HCT116 (cell line): Measurements from ENCODE around the gene SPRYD7. TPM values are rescaled to one million over a fixed set of nuclear protein-coding genes. Genes with fewer than 3 reads are reported as not detected.

Experiments
- ATAC-seq: fragments of 200-7000 bp; cut with Tn5 transposase; 2 replicates; pipeline ENCODE4 v1.9.1; 2020; ENCODE audit warnings: mild to moderate bottlenecking, moderate library complexity
- BruUV-seq: library from RNA; stranded (reverse); fragments of 400-500 nt; replicated peaks from 2 replicates; lab custom pipeline; 2021; lab: Mats Ljungman, UMichigan
- CTCF ChIA-PET: fragments of 300-600 bp; sonication (Branson Sonifier 250); formaldehyde crosslinking; loops from one replicate; lab custom pipeline; 2021; ENCODE audit warnings: antibody characterized with exemption; lab: Charles Lee
- POLR2A ChIA-PET: fragments of 300-600, 350-600 bp; sonication (Branson Sonifier 250); formaldehyde crosslinking; loops from one replicate; lab custom pipeline; 2021; ENCODE audit warnings: antibody characterized with exemption; lab: Charles Lee
- RAD21 ChIA-PET, 2 experiments: fragments of 300-600 bp; sonication (Branson Sonifier 250); formaldehyde crosslinking; loops; one replicate each; lab custom pipeline; 2023; ENCODE audit warnings: low total read pairs in 2 of 2; ENCODE audit not compliant: uncharacterized antibody in 2 of 2, unreplicated experiment in 2 of 2, low non-redundant PET in 1 of 2; lab: Charles Lee
- DNase-seq: peaks from one replicate; pipeline ENCODE4 v3.0.0-alpha.2; 2010; ENCODE audit warnings: low read depth, low spot score
- H2AFZ ChIP-seq: fragments of 200-600 bp; shearing (Covaris generic), sonication (generic); 2 replicates; pipeline ENCODE4 v1.6.1; 2017; ENCODE audit warnings: low read depth, mixed run types, mixed read lengths, antibody characterized with exemption, low read length; ENCODE audit not compliant: poor library complexity, severe bottlenecking
- H3K27ac ChIP-seq: 2 replicates; pipeline ENCODE4 v1.5.1; 2012; ENCODE audit warnings: low read depth, low read length
- H3K27me3 ChIP-seq: fragments of 200-600 bp; sonication (generic); 2 replicates; pipeline ENCODE4 v1.6.1; 2016; ENCODE audit warnings: mixed run types, low read length, mixed read lengths; ENCODE audit not compliant: insufficient read depth
- H3K36me3 ChIP-seq, 2 experiments: fragments of 200-500 bp in 1 of 2; fragments of 200-600 bp in 1 of 2; sonication (Bioruptor generic) in 1 of 2; sonication (generic) in 1 of 2; 2 replicates each; pipeline versions ENCODE4 v1.5.1 to v1.6.1; 2014 to 2016; ENCODE audit warnings: low read length in 2 of 2, inconsistent platforms in 1 of 2, mixed read lengths in 1 of 2, mixed run types in 1 of 2; ENCODE audit not compliant: insufficient read depth in 2 of 2, control insufficient read depth in 1 of 2
- H3K4me1 ChIP-seq, 2 experiments: fragments of 200-600 bp in 1 of 2; sonication (generic) in 1 of 2; 2 replicates each; pipeline versions ENCODE4 v1.5.1 to v1.6.1; 2012 to 2017; ENCODE audit warnings: low read length in 2 of 2, inconsistent platforms in 1 of 2, mild to moderate bottlenecking in 1 of 2, mixed read lengths in 1 of 2, mixed run types in 1 of 2, moderate library complexity in 1 of 2; ENCODE audit not compliant: insufficient read depth in 2 of 2, control insufficient read depth in 1 of 2
- H3K4me2 ChIP-seq: fragments of 200-600 bp; sonication (generic); 2 replicates; pipeline ENCODE4 v1.6.1; 2017; ENCODE audit warnings: mixed run types, low read length, mixed read lengths
- H3K4me3 ChIP-seq, 2 experiments: fragments of 200-600 bp in 1 of 2; sonication (generic) in 1 of 2; replicated peaks in 1 of 2; 2 replicates each; pipeline ENCODE4 v1.5.1; 2011 to 2016; ENCODE audit warnings: low read length in 2 of 2, control low read depth in 1 of 2, low read depth in 1 of 2, mild to moderate bottlenecking in 1 of 2, mixed read lengths in 1 of 2, mixed run types in 1 of 2
- H3K79me2 ChIP-seq: fragments of 200-600 bp; sonication (generic); 2 replicates; pipeline ENCODE4 v1.6.1; 2017; ENCODE audit warnings: mild to moderate bottlenecking, mixed run types, low read length, moderate library complexity, mixed read lengths; ENCODE audit not compliant: insufficient read depth
- H3K9ac ChIP-seq: fragments of 200-600 bp; sonication (generic); 2 replicates; pipeline ENCODE4 v1.6.1; 2016; ENCODE audit warnings: low read length, mixed read lengths
- H3K9me2 ChIP-seq: fragments of 200-600 bp; sonication (generic), shearing (Covaris generic); 2 replicates; pipeline ENCODE4 v1.6.1; 2017; ENCODE audit warnings: mixed run types, mild to moderate bottlenecking, moderate library complexity; ENCODE audit not compliant: insufficient read depth
- H3K9me3 ChIP-seq, 2 experiments: fragments of 200-500 bp in 1 of 2; fragments of 200-600 bp in 1 of 2; sonication (Bioruptor generic) in 1 of 2; sonication (generic) in 1 of 2; 2 replicates each; pipeline ENCODE4 v1.6.1; 2014 to 2017; ENCODE audit warnings: low read length in 2 of 2, mixed read lengths in 2 of 2, inconsistent platforms in 1 of 2, low read depth in 1 of 2, mild to moderate bottlenecking in 1 of 2, mixed run types in 1 of 2, moderate library complexity in 1 of 2; ENCODE audit not compliant: control insufficient read depth in 1 of 2, insufficient read depth in 1 of 2
- H4K20me1 ChIP-seq: fragments of 200-600 bp; sonication (generic), shearing (Covaris generic); 2 replicates; pipeline ENCODE4 v1.6.1; 2017; ENCODE audit warnings: mixed run types, mild to moderate bottlenecking, moderate library complexity; ENCODE audit not compliant: insufficient read depth
- CBX3 ChIP-seq: IDR thresholded peaks from 2 replicates; pipeline ENCODE4 v1.6.1; 2012; ENCODE audit warnings: low read depth
- EGR1 ChIP-seq: IDR thresholded peaks from 2 replicates; pipeline ENCODE4 v1.6.1; 2012; ENCODE audit warnings: low read depth
- ELF1 ChIP-seq: IDR thresholded peaks from 2 replicates; pipeline ENCODE4 v1.6.1; 2012; ENCODE audit warnings: low read depth, borderline replicate concordance
- EZH2 ChIP-seq: fragments of 200-600 bp; sonication (generic); IDR thresholded peaks from 2 replicates; pipeline ENCODE4 v1.6.1; 2017; ENCODE audit warnings: antibody characterized with exemption, mixed run types
- FOSL1 ChIP-seq: IDR thresholded peaks from 2 replicates; pipeline ENCODE4 v1.6.1; 2012; ENCODE audit warnings: low read depth
- POLR2A ChIP-seq: IDR thresholded peaks from 2 replicates; pipeline ENCODE4 v1.7.0; 2011; ENCODE audit warnings: borderline replicate concordance; ENCODE audit not compliant: insufficient read depth, insufficient read length; ENCODE audit errors: extremely low read depth
- RAD21 ChIP-seq: IDR thresholded peaks from 2 replicates; pipeline ENCODE4 v1.6.1; 2012; ENCODE audit warnings: low read depth, mild to moderate bottlenecking
- SIN3A ChIP-seq: IDR thresholded peaks from 2 replicates; pipeline ENCODE4 v1.6.1; 2012; ENCODE audit warnings: low read depth
- SP1 ChIP-seq: IDR thresholded peaks from 2 replicates; pipeline ENCODE4 v1.6.1; 2012; ENCODE audit warnings: low read depth
- YY1 ChIP-seq: IDR thresholded peaks from 2 replicates; pipeline ENCODE4 v1.6.1; 2011; ENCODE audit warnings: low read length, low read depth, moderate library complexity, mild to moderate bottlenecking; ENCODE audit not compliant: insufficient replicate concordance; ENCODE audit errors: extremely low read depth
- ZBTB33 ChIP-seq: IDR thresholded peaks from 2 replicates; pipeline ENCODE4 v1.6.1; 2011; ENCODE audit warnings: mild to moderate bottlenecking, low read length, moderate library complexity; ENCODE audit not compliant: insufficient replicate concordance; ENCODE audit errors: extremely low read depth
- ZFX ChIP-seq: fragments of 450-650 bp; IDR thresholded peaks from 2 replicates; pipeline ENCODE4 v1.6.1; 2017
- ZNF274 ChIP-seq: fragments of 200-500 bp; sonication (Bioruptor generic); IDR thresholded peaks from 2 replicates; pipeline ENCODE4 v1.6.1; 2014; ENCODE audit warnings: mild to moderate bottlenecking, low read depth, low read length, inconsistent platforms
- intact Hi-C: fragments of 100-400 bp; cut with micrococcal nuclease; formaldehyde crosslinking; loops from 2 replicates; pipeline ENCODE4 v1.10.0; 2022
- total RNA-seq: library from RNA; stranded (reverse); gene quantifications from one replicate; pipeline ENCODE4 v1.2.1, GENCODE V29; 2021; ENCODE audit not compliant: unreplicated experiment

The SPRYD7 gene
- total RNA-seq, 1 experiment from 2014 or later, result 11.3 TPM

- Histone ChIP-seq H3K79me2 (peaks cover 18% of the 10 kb centered on the region), H3K9me3 (no peaks in the 10 kb centered on the region), H3K4me1 (peaks cover 0 to 16% of the 10 kb centered on the region in 2 experiments; a peak in 2 of 4 replicates), H3K4me2 (peak overlapping the region; percentile 97), H3K27me3 (no peaks in the 10 kb centered on the region), H3K9me2 (no peaks in the 10 kb centered on the region), H3K27ac (peak overlapping the region; percentile 80), H4K20me1 (no peaks in the 10 kb centered on the region), H3K9ac (peak overlapping the region; percentile 69), H2AFZ (no peak overlapping the region), H3K36me3 (no peaks in the 10 kb centered on the region), H3K4me3 (peak overlapping the region; percentile 72 to 79)
- TF ChIP-seq ZFX, result no peak
- no peak for TF ChIP-seq YY1
- no peak for TF ChIP-seq ELF1
- no peak for TF ChIP-seq RAD21
- peak; percentile 30 for TF ChIP-seq SIN3A
- TF ChIP-seq CBX3, result 0 out of 2 replicates have a peak, but pooled peaks have one; percentile 27
- TF ChIP-seq EGR1, result peak; percentile 37; the same call in 1 of the 2 replicates
- BruUV-seq, result no TSS peak
- POLR2A ChIA-PET, result interaction anchor here (0.6 kb wide), 1 partner anchor 26 kb away, joined by 4 read pairs; no protein-coding TSS in a partner anchor
- peak; percentile 66 for DNase-seq
- CTCF ChIA-PET, result interaction anchor here (0.7 to 1.5 kb wide), 12 partner anchors 8 to 977 kb away, joined by 3 to 15 read pairs (median 4); partner anchors contain the start of gene TRIM13
- peak; percentile 75 for ATAC-seq
- intact Hi-C loops, result loop anchor here (10.0 kb wide), 1 partner anchor 241 kb away; the partner anchor contains the start of gene EBPL
- RAD21 ChIA-PET, result interaction anchor here in 1 of 2 experiments (0.7 to 0.9 kb wide), 2 partner anchors 265 to 1425 kb away, joined by 4 to 5 read pairs; no protein-coding TSS in a partner anchor
Measured at GRCh38 chr13:49935171-49936074, 717 bp downstream of the SPRYD7 start.

DNA sequence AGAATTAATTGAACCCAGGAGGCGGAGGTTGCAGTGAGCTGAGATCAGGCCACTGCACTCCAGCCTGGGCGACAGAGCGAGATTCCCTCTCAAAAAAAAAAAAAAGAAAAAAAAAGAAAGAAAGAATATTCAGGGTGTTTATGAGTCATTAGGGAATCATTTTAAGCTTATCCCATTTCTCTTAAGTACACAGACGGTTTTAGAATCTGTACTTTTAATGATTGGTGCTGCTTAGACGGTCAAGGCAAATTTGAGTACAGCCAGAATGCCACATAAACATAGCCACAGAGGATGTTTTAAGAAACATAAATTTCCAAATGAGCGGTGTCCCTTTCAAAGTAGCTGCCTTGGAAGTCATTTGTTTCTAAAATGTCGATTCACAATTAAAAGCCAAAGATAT is 2.6 kb downstream of the SPRYD7 start:
- RAD21 ChIA-PET, result no interaction called here
- no peaks in the 10 kb centered on the region for H3K9me3 ChIP-seq
- no peaks in the 10 kb centered on the region for H4K20me1 ChIP-seq
- TF ChIP-seq ZNF274 (no peak), FOSL1 (no peak), ZBTB33 (no peak), SP1 (no peak), EZH2 (no peak), POLR2A (no peak)
- H3K27ac ChIP-seq, result no peak overlapping the region
- intact Hi-C loops, result loop anchor here (10.0 kb wide), 1 partner anchor 239 kb away; the partner anchor contains the start of gene EBPL
- no peak overlapping the region for H3K4me3 ChIP-seq
- H3K27me3 ChIP-seq, result no peaks in the 10 kb centered on the region
- peaks cover 0 to 16% of the 10 kb centered on the region in 2 experiments; a peak in 2 of 4 replicates for H3K4me1 ChIP-seq
- no peak overlapping the region for H3K9ac ChIP-seq
- ATAC-seq (no peak), DNase-seq (no peak)
- H2AFZ ChIP-seq, result no peak overlapping the region
- H3K9me2 ChIP-seq, result no peaks in the 10 kb centered on the region
- POLR2A ChIA-PET, result no interaction called here
- no peak overlapping the region for H3K4me2 ChIP-seq
- H3K36me3 ChIP-seq, result no peaks in the 10 kb centered on the region
- BruUV-seq, result no TSS peak
- CTCF ChIA-PET, result no interaction called here
- peaks cover 18% of the 10 kb centered on the region for H3K79me2 ChIP-seq
